Measurements from ENCODE around the gene TOP2B.

GRCh38 chr3:25664812-25665314 lies at the start of gene TOP2B:
- TF ChIP-seq EZH2phosphoT487 (IDR thresholded peaks at IDR 0.05; ENCODE audit: insufficient read depth, low read depth) (no peak), EZH2 (IDR thresholded peaks at IDR 0.05; ENCODE audit: insufficient read depth, poor library complexity, severe bottlenecking) (no peak)

Measured in GM23248 (cell line).